GM12865 (cell line): Measurements from ENCODE around the gene C1QL1.
A peak's percentile ranks its signal among the peaks of the same experiment; 100 is the strongest.

Source experiments
- DNase-seq: peaks from one replicate; pipeline ENCODE4 v3.0.0; 2010; ENCODE audit warnings: low read depth
- H3K4me3 ChIP-seq: 2 replicates; pipeline ENCODE4 v1.5.1; 2011; ENCODE audit warnings: mild to moderate bottlenecking, low read depth, low read length, control low read depth
- CTCF ChIP-seq: IDR thresholded peaks from 2 replicates; pipeline ENCODE4 v1.5.1; 2011; ENCODE audit warnings: low read length, control low read depth, low read depth, inconsistent platforms; ENCODE audit not compliant: insufficient read depth; ENCODE audit errors: missing control alignments

Gene C1QL1

GRCh38 chr17:44914148-44914547 lies 54.0 kb downstream of the C1QL1 start:
- DNase-seq = peak; percentile 51
- TF ChIP-seq CTCF = no peak
- H3K4me3 ChIP-seq = no peak overlapping the region

- TF ChIP-seq CTCF = no peak
- no peak for DNase-seq
- H3K4me3 ChIP-seq = no peak overlapping the region
Observed at GRCh38 chr17:44913676-44914075, 54.4 kb downstream of the C1QL1 start.

- DNase-seq = no peak
- TF ChIP-seq CTCF = no peak
- no peak overlapping the region for H3K4me3 ChIP-seq
Observed at GRCh38 chr17:44912763-44913544, 55.1 kb downstream of the C1QL1 start.

GRCh38 chr17:44911133-44912001 lies 56.7 kb downstream of the C1QL1 start:
- peak; percentile 57 for DNase-seq
- no peak overlapping the region for H3K4me3 ChIP-seq
- peak; percentile 53 for TF ChIP-seq CTCF

- TF ChIP-seq CTCF = no peak
- no peak overlapping the region for H3K4me3 ChIP-seq
- DNase-seq = no peak
Observed at GRCh38 chr17:44910231-44911106, 57.6 kb downstream of the C1QL1 start.
